ENCODE measurements around the gene DHX34. TPM values are rescaled to one million over a fixed set of nuclear protein-coding genes. Genes with fewer than 3 reads are reported as not detected.

Gene DHX34
- total and polyA plus RNA-seq, 8 donors, result 9.4 to 18.2 (median 14.9) TPM

DNA sequence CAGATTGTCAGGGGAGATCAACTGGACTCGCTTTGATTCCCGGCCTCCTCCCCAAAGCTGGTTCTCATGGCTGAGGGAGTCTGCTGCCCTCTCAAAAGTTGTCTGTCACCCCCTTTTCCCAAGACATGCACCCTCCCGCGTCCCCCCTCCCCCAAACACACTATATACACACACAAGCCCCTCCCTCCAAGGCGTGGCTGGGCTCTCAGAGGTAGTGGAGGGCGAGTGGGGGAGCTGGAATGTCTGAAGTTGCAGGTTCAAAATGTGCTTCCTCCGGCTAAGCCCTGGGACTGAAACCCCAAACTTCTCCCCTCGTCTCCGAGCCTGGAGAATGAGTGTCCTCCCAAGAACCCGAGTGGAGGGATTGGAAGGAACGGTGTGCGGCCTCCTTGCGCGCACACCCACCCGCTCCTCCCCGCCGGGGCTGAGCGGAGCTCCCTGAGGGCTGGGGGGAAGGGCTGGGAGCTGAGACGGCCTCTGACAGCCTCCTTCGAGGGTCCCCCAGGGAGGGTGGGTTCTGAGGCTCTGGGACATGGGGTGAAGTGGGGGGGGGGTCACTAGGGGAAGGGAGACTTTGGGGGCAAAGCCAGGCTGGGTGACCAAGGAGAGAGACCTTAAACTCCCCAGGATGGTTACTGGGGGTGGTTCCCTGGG is 80.2 kb downstream of the DHX34 start:
- H3K27me3 ChIP-seq, result peaks cover 20 to 100% of the 10 kb centered on the region in 2 donors
- peaks cover 14 to 27% of the 10 kb centered on the region in 2 donors for H3K4me1 ChIP-seq
- TF ChIP-seq, protein P1, sequence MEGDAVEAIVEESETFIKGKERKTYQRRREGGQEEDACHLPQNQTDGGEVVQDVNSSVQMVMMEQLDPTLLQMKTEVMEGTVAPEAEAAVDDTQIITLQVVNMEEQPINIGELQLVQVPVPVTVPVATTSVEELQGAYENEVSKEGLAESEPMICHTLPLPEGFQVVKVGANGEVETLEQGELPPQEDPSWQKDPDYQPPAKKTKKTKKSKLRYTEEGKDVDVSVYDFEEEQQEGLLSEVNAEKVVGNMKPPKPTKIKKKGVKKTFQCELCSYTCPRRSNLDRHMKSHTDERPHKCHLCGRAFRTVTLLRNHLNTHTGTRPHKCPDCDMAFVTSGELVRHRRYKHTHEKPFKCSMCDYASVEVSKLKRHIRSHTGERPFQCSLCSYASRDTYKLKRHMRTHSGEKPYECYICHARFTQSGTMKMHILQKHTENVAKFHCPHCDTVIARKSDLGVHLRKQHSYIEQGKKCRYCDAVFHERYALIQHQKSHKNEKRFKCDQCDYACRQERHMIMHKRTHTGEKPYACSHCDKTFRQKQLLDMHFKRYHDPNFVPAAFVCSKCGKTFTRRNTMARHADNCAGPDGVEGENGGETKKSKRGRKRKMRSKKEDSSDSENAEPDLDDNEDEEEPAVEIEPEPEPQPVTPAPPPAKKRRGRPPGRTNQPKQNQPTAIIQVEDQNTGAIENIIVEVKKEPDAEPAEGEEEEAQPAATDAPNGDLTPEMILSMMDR (IDR thresholded peaks at IDR 0.05), result no peak
- no peak overlapping the region for H3K4me3 ChIP-seq
- H3K9me3 ChIP-seq, result no peaks in the 10 kb centered on the region
- no peaks in the 10 kb centered on the region for H3K36me3 ChIP-seq
- DNase-seq (no peak), ATAC-seq (no peak)
- no peak overlapping the region for H3K27ac ChIP-seq
- intact Hi-C loops (cut with DNase I), result no loop called here

DNA sequence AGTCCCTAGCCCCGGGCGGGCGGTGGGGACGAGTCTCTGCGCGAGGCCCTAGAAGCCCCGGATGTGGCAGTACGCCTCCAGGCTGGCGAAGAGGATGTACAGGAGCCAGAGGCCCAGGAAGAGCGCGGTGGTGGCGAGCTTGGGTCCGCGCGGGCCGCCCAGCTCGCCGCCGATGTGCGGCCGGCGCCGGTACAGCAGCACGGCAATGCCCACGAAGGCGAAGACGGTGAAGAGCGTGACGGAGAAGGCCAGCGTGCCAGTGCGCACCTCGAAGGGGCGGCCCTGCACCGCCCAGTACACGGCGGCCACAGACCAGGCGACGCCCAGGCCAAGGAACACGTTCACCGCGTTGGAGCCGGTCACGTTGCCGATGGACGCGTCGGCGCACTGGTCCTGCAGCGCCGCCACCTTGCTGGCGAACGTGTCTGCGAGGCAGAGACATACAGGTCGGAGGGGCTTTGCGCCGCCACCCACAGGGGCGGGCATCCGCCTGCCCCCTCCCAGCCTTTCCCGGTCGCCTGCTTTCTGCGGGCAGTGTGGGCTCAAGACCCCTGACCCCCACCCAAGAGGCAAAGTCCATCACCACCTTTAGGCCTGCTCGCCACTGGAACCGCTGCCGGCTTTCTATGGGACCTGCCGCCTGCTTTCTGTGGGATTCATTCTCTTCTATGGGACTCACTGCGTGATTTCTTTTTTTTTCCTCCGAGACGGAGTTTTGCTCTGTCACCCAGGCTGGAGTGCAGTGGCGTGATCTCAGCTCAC is 81.1 kb downstream of the DHX34 start:
- intact Hi-C loops (cut with DNase I), result loop anchor here in 1 of 2 donors (10.0 kb wide), 1 partner anchor 275 kb away; no protein-coding TSS in a partner anchor
- peak; percentile 51 for ATAC-seq
- Histone ChIP-seq H3K27ac (no peak overlapping the region), H3K4me3 (no peak overlapping the region), H3K9me3 (no peaks in the 10 kb centered on the region), H3K36me3 (no peaks in the 10 kb centered on the region), H3K27me3 (peaks cover 20 to 100% of the 10 kb centered on the region in 2 donors), H3K4me1 (peaks cover 14 to 27% of the 10 kb centered on the region in 2 donors)
- peak in 2 of 4 donors; percentile 48 to 51 for DNase-seq
- TF ChIP-seq, protein P1 (IDR thresholded peaks at IDR 0.05), result peak; percentile 33 to 43

DNA sequence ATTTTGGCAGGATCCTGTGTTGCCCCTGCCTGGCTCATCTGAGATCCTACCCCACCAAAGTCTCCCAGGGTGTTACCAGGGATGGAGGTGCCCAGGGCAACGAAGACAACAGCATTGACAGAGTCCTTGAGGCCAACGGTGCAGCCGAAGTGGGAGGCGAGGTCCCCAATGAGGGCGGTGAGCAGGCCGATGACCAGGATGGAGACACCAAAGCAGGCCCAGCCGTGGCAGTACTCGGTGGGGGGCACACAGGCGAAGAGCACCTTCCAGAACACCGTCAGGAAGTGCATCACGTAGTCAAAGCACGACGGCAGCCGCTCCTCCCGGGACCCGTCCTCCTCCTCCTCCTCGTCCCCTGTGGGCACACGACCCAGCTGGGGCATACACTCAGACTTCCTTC is 83.0 kb downstream of the DHX34 start:
- H3K27me3 ChIP-seq, result peaks cover 20 to 100% of the 10 kb centered on the region in 2 donors
- TF ChIP-seq, protein P1 (IDR thresholded peaks at IDR 0.05), result no peak
- ATAC-seq (no peak), DNase-seq (no peak)
- peaks cover 14 to 30% of the 10 kb centered on the region in 2 donors for H3K4me1 ChIP-seq
- no peaks in the 10 kb centered on the region for H3K36me3 ChIP-seq
- intact Hi-C loops (cut with DNase I), result loop anchor here in 1 of 2 donors (10.0 kb wide), 1 partner anchor 273 kb away; no protein-coding TSS in a partner anchor
- no peak overlapping the region for H3K27ac ChIP-seq
- H3K9me3 ChIP-seq, result no peaks in the 10 kb centered on the region
- H3K4me3 ChIP-seq, result no peak overlapping the region

Other genes with a start within 250 kb of the DHX34 start
- gene ZC3H4, start 235.5 kb upstream of the DHX34 start, total RNA-seq, result 10 to 100 TPM; 37.9 to 39.2 TPM
- gene ZC3H4, start 235.5 kb upstream of the DHX34 start, polyA plus RNA-seq (ENCODE audit: insufficient read length in 6 of 6), result 10 to 100 TPM; 36.6 to 48.2 (median 39.8) TPM
- gene SAE1, start 218.5 kb upstream of the DHX34 start, total RNA-seq, result 10 to 100 TPM; 67.7 to 73.8 TPM
- 100 to 1,000 TPM in 3 of 6 donors, 10 to 100 TPM in 3; 88.2 to 125 (median 98.4) TPM for gene SAE1, start 218.5 kb upstream of the DHX34 start, polyA plus RNA-seq (ENCODE audit: insufficient read length in 6 of 6)
- gene BBC3, start 118.1 kb upstream of the DHX34 start, total RNA-seq, result 10 to 100 TPM in 1 of 2 donors, 1 to 10 TPM in 1; 8.7 to 13.8 TPM
- 1 to 10 TPM; 1.6 to 3.1 (median 2.3) TPM for gene BBC3, start 118.1 kb upstream of the DHX34 start, polyA plus RNA-seq (ENCODE audit: insufficient read length in 6 of 6)
- gene CCDC9, start 92.8 kb upstream of the DHX34 start, total RNA-seq, result 10 to 100 TPM; 28.2 to 28.9 TPM
- 10 to 100 TPM; 24.7 to 35.8 (median 28.5) TPM for gene CCDC9, start 92.8 kb upstream of the DHX34 start, polyA plus RNA-seq (ENCODE audit: insufficient read length in 6 of 6)
- 10 to 100 TPM; 22.1 to 22.2 TPM for gene INAFM1, start 74.4 kb upstream of the DHX34 start, total RNA-seq
- 10 to 100 TPM in 5 of 6 donors, 1 to 10 TPM in 1; 8.7 to 15.7 (median 11.5) TPM for gene INAFM1, start 74.4 kb upstream of the DHX34 start, polyA plus RNA-seq (ENCODE audit: insufficient read length in 6 of 6)
- 100 to 1,000 TPM in 1 of 2 donors, 10 to 100 TPM in 1; 28.3 to 110 TPM for gene C5AR1, start 39.5 kb upstream of the DHX34 start, total RNA-seq
- gene C5AR1, start 39.5 kb upstream of the DHX34 start, polyA plus RNA-seq (ENCODE audit: insufficient read length in 6 of 6), result 1 to 10 TPM; 2.0 to 4.7 (median 2.5) TPM
- gene C5AR2, start 17.1 kb upstream of the DHX34 start, total RNA-seq, result 10 to 100 TPM in 1 of 2 donors, 1 to 10 TPM in 1; 3.4 to 11.2 TPM
- under 1 TPM; 0.48 to 0.85 (median 0.75) TPM for gene C5AR2, start 17.1 kb upstream of the DHX34 start, polyA plus RNA-seq (ENCODE audit: insufficient read length in 6 of 6)
- gene MEIS3, start 70.2 kb downstream of the DHX34 start, total RNA-seq, result 10 to 100 TPM in 1 of 2 donors, 1 to 10 TPM in 1; 6.7 to 11.8 TPM
- 10 to 100 TPM; 23.7 to 30.2 (median 24.4) TPM for gene MEIS3, start 70.2 kb downstream of the DHX34 start, polyA plus RNA-seq (ENCODE audit: insufficient read length in 6 of 6)
- under 1 TPM in 1 of 2 donors, not detected in 1; 0.06 TPM for gene SLC8A2, start 122.6 kb downstream of the DHX34 start, total RNA-seq
- gene SLC8A2, start 122.6 kb downstream of the DHX34 start, polyA plus RNA-seq (ENCODE audit: insufficient read length in 6 of 6), result under 1 TPM; 0.10 to 0.34 (median 0.21) TPM
- 10 to 100 TPM; 12.0 to 12.3 TPM for gene KPTN, start 134.9 kb downstream of the DHX34 start, total RNA-seq
- 10 to 100 TPM; 13.1 to 17.8 (median 14.4) TPM for gene KPTN, start 134.9 kb downstream of the DHX34 start, polyA plus RNA-seq (ENCODE audit: insufficient read length in 6 of 6)
- gene NAPA, start 165.7 kb downstream of the DHX34 start, total RNA-seq, result 100 to 1,000 TPM; 106 to 118 TPM
- gene NAPA, start 165.7 kb downstream of the DHX34 start, polyA plus RNA-seq (ENCODE audit: insufficient read length in 6 of 6), result 100 to 1,000 TPM; 117 to 131 (median 120) TPM
- gene ZNF541, start 223.8 kb downstream of the DHX34 start, total RNA-seq, result under 1 TPM; 0.37 to 0.50 TPM
- gene ZNF541, start 223.8 kb downstream of the DHX34 start, polyA plus RNA-seq (ENCODE audit: insufficient read length in 6 of 6), result under 1 TPM; 0.09 to 0.24 (median 0.13) TPM

Data from left lung (tissue), 10 donors.